Esophagus squamous epithelium (tissue), 5 donors: Measurements from ENCODE around the gene ZFP36. TPM values are rescaled to one million over a fixed set of nuclear protein-coding genes. Genes with fewer than 3 reads are reported as not detected.
"Not testable (repeated sequence)": the region's sequence is repeated elsewhere in the genome, so short reads cannot be mapped to it uniquely, and the experiment has no call there.

ENCODE experiments used
- DNase-seq: peaks from one replicate; lab custom pipeline; 2025; lab: John Stamatoyannopoulos, UW
- H3K27ac ChIP-seq, 4 donors: fragments of 200-600 bp; sonication (generic); one replicate each; pipeline ENCODE4 v1.5.1; 2016 to 2019; ENCODE audit warnings: mild to moderate bottlenecking in 1 of 4
- H3K27me3 ChIP-seq, 4 donors: fragments of 200-600 bp; sonication (generic); 1 replicate in 3 of 4; 2 replicates in 1 of 4; pipeline versions ENCODE4 v1.5.1 to v1.6.0; 2017 to 2021; ENCODE audit warnings: antibody characterized with exemption in 1 of 4
- H3K36me3 ChIP-seq, 3 donors: fragments of 200-600 bp; sonication (generic); one replicate each; pipeline ENCODE4 v1.5.1; 2016 to 2019
- H3K4me1 ChIP-seq, 3 donors: fragments of 200-600 bp; sonication (generic); one replicate each; pipeline ENCODE4 v1.5.1; 2017 to 2019
- H3K4me3 ChIP-seq, 4 donors: fragments of 200-600 bp; sonication (generic); 1 replicate in 3 of 4; 2 replicates in 1 of 4; pipeline ENCODE4 v1.5.1; 2016 to 2019; ENCODE audit warnings: mild to moderate bottlenecking in 2 of 4, moderate library complexity in 1 of 4
- H3K9me3 ChIP-seq, 3 donors: fragments of 200-600 bp; sonication (generic); one replicate each; pipeline ENCODE4 v1.5.1; 2016 to 2019
- CTCF ChIP-seq, 6 experiments: fragments of 450-650 bp in 4 of 6; fragments of 200-600 bp in 2 of 6; sonication (generic) in 2 of 6; IDR thresholded peaks; one replicate each; pipeline ENCODE4 v1.5.1; 2016 to 2019; ENCODE audit warnings: antibody characterized with exemption in 6 of 6, mild to moderate bottlenecking in 4 of 6, moderate library complexity in 4 of 6
- POLR2A ChIP-seq, 4 donors: fragments of 450-650 bp; IDR thresholded peaks; one replicate each; pipeline ENCODE4 v1.6.1; 2017; ENCODE audit warnings: antibody characterized with exemption in 4 of 4, mild to moderate bottlenecking in 4 of 4, moderate library complexity in 3 of 4
- WGBS, 2 donors: methylation state at CpG; one replicate each; pipeline ENCODE4 v1.1.5; 2018; 5-methylcytosine and 5-hydroxymethylcytosine counted together
- intact Hi-C: fragments of 100-400 bp; cut with DNase I; formaldehyde crosslinking; loops from one replicate; pipeline ENCODE4 v1.15.0; 2022
- total RNA-seq, 4 donors: library from RNA; depleted of rRNA; stranded (reverse); fragments of >200 nt; gene quantifications; one replicate each; pipeline ENCODE4 v1.1.0, GENCODE V29; 2016
- donor health status: DM: yes; HTN: yes; CAD: no.

Gene ZFP36
- total RNA-seq, 4 donors from 2014 or later: 72.1 to 230 (median 121) TPM

DNA sequence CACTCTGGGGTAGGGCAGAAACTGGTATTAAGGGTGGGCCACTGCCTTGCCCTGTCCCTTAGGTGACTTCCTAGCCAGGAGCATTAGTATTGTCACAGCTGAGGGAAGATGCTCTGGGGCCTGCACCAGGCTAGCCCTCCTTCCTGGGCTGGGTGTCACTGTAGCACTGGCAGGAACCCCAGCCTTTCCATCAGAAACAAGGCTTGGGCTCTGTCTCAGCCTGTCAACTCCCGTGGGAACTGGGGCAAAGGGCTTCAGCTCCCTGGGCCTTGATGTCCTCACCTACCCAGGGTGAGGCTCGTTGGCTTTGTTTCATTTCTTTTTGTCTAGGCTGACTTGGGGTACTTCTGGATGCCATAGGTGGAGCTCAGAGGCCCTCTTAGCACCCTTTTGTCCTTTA lies 33.7 kb upstream of the ZFP36 start:
- peak overlapping the region; percentile 79 to 97 (median 88) for H3K27ac ChIP-seq
- intact Hi-C loops: no loop called here
- no peaks in the 10 kb centered on the region for H3K27me3 ChIP-seq
- H3K4me1 ChIP-seq: peaks cover 4 to 45% (median 23%) of the 10 kb centered on the region in 3 donors
- H3K36me3 ChIP-seq: peaks cover 18 to 100% (median 56%) of the 10 kb centered on the region in 3 donors
- WGBS, 2 donors: 85% methylated on average over 2 of the region's 2 CpGs; no CpG with 5 or more reads in 1 of the 2 donors
- H3K4me3 ChIP-seq: peak overlapping the region in 1 of 4 donors; percentile 32
- no peak for DNase-seq
- H3K9me3 ChIP-seq: no peaks in the 10 kb centered on the region
- TF ChIP-seq CTCF (IDR thresholded peaks at IDR 0.05): no peak
- TF ChIP-seq POLR2A (IDR thresholded peaks at IDR 0.05): no peak

DNA sequence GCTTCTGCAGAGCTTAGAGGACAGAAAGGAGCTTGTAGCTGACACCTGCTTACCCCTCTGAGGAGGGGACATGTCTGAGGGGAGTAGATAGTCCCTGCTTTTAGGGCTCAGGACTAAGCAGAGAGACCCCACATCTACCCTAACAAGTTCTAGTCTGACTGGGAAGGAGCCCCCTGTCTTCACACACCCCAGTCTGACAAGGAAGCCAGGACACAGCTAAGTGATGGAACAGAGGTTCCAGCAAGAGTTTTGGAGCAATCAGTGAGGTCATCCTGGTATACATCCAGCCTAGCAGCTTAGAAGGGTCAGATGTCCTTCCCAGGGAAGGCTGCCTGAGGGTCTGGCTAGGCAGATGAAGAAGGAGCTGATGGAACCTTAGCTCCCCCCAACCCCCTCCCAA lies 30.7 kb upstream of the ZFP36 start:
- no peak for TF ChIP-seq POLR2A (IDR thresholded peaks at IDR 0.05)
- TF ChIP-seq CTCF (IDR thresholded peaks at IDR 0.05): no peak
- no peaks in the 10 kb centered on the region for H3K9me3 ChIP-seq
- H3K4me1 ChIP-seq: peaks cover 4 to 33% (median 23%) of the 10 kb centered on the region in 3 donors
- H3K27me3 ChIP-seq: no peaks in the 10 kb centered on the region
- H3K27ac ChIP-seq: no peak overlapping the region
- H3K36me3 ChIP-seq: peaks cover 29 to 100% (median 61%) of the 10 kb centered on the region in 3 donors
- intact Hi-C loops: no loop called here
- no peak overlapping the region for H3K4me3 ChIP-seq
- no peak for DNase-seq

DNA sequence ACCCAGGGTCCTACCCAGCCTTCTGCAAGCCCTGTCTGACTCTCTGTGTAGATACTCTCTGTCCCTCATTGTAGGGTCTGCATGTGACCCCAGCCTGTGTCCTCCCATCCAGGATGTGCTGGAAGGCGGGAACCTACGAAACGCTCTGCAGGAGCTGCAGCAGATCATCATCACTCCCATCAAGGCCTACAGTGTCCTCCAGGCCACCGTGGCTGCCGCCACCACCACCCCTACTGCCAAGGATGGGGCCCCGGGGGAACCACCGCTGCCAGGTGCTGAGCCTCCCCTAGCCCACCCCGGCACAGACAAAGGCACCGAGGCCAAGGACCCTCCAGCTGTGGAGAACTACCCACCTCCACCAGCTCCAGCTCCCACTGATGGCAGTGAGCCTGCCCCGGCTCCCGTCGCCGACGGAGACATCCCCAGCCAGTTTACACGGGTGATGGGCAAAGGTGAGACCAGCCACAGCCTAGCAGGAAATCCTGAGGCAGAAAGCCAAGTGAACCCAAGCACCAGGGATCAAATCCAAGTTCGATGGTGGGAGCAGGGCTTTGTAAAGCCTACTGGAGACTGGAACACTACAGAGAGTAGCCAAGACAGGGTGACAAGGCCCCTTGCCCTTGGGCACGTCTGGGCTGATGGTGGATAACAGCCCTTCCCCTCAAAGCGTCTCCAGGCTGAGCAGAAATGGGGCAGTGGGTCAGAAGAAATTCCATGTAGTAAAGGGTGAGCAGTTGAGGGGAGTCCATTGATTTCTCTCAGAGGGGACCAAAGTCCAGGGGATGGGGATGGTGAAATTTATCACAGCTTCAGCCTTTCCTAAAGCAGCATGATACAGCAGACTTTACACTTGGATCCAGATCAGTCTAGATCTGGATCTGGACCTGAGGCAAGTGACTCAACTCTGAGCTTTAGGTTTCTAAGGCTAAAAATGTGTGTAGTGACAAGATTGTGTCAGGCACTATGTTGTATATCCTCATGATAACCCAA lies 29.0 kb upstream of the ZFP36 start:
- 60 to 68% methylated on average over 1 to 3 of the region's 18 CpGs for WGBS, 2 donors
- Histone ChIP-seq H3K4me3 (no peak overlapping the region), H3K36me3 (peaks cover 41 to 100% (median 70%) of the 10 kb centered on the region in 3 donors), H3K9me3 (no peaks in the 10 kb centered on the region), H3K4me1 (peaks cover 0 to 15% (median 14%) of the 10 kb centered on the region in 3 donors), H3K27me3 (no peaks in the 10 kb centered on the region), H3K27ac (peak overlapping the region in 1 of 4 donors; percentile 10)
- TF ChIP-seq CTCF (IDR thresholded peaks at IDR 0.05) (no peak), POLR2A (IDR thresholded peaks at IDR 0.05) (no peak)
- no peak for DNase-seq
- intact Hi-C loops: no loop called here

GRCh38 chr19:39379366-39379765 lies 27.3 kb upstream of the ZFP36 start:
- H3K27ac ChIP-seq, DNase-seq, intact Hi-C loops, H3K27me3 ChIP-seq, H3K4me1 ChIP-seq, H3K9me3 ChIP-seq, H3K4me3 ChIP-seq: not testable (repeated sequence)
- WGBS, 2 donors: 85 to 100% methylated on average over 2 to 4 of the region's 4 CpGs
- peaks cover 48 to 100% (median 70%) of the 10 kb centered on the region in 3 donors for H3K36me3 ChIP-seq

- no peak overlapping the region for H3K27ac ChIP-seq
- H3K9me3 ChIP-seq: no peaks in the 10 kb centered on the region
- H3K36me3 ChIP-seq: peaks cover 48 to 100% (median 70%) of the 10 kb centered on the region in 3 donors
- intact Hi-C loops: no loop called here
- TF ChIP-seq POLR2A (IDR thresholded peaks at IDR 0.05) (no peak), CTCF (IDR thresholded peaks at IDR 0.05) (no peak)
- no peaks in the 10 kb centered on the region for H3K27me3 ChIP-seq
- no peaks in the 10 kb centered on the region for H3K4me1 ChIP-seq
- no peak for DNase-seq
- no peak overlapping the region for H3K4me3 ChIP-seq
- 91 to 93% methylated on average over 12 to 13 of the region's 14 CpGs for WGBS, 2 donors
These were observed 26.7 kb upstream of the ZFP36 start for GRCh38 chr19:39379865-39380396.
